Right lobe of liver (tissue), 6 donors: Measurements from ENCODE around the gene COQ4. TPM values are rescaled to one million over a fixed set of nuclear protein-coding genes. Genes with fewer than 3 reads are reported as not detected.

Experiments
- ATAC-seq, 4 donors: fragments of 200-7000 bp; cut with Tn5 transposase; one replicate each; pipeline ENCODE4 v1.9.1; 2020; ENCODE audit warnings: mild to moderate bottlenecking in 4 of 4, moderate library complexity in 4 of 4
- DNase-seq, 3 donors: peaks; one replicate each; pipeline ENCODE4 v3.0.0-alpha.2; 2020
- H3K27ac ChIP-seq, 3 donors: fragments of 200-600 bp; one replicate each; pipeline ENCODE4 v1.8.0; 2022
- H3K27me3 ChIP-seq, 2 donors: fragments of 200-600 bp; one replicate each; pipeline ENCODE4 v1.8.0; 2022
- H3K36me3 ChIP-seq, 4 donors: fragments of 200-600 bp; sonication (generic) in 1 of 4; one replicate each; pipeline versions ENCODE4 v1.5.1 to v1.8.0; 2017 to 2022; ENCODE audit warnings: control low read depth in 1 of 4
- H3K4me1 ChIP-seq, 4 donors: fragments of 200-600 bp; sonication (generic) in 1 of 4; one replicate each; pipeline versions ENCODE4 v1.5.1 to v1.8.0; 2017 to 2022; ENCODE audit warnings: control low read depth in 1 of 4
- H3K4me3 ChIP-seq, 3 donors: fragments of 200-600 bp; one replicate each; pipeline ENCODE4 v1.8.0; 2022
- H3K9me3 ChIP-seq, 4 donors: fragments of 200-600 bp; sonication (generic) in 1 of 4; one replicate each; pipeline versions ENCODE4 v1.5.1 to v1.8.0; 2017 to 2022; ENCODE audit warnings: control low read depth in 1 of 4
- POLR2A ChIP-seq: fragments of 450-650 bp; IDR thresholded peaks from one replicate; pipeline ENCODE4 v1.6.1; 2017; ENCODE audit warnings: antibody characterized with exemption, mild to moderate bottlenecking
- WGBS: methylation state at CpG from one replicate; pipeline ENCODE4 v1.1.6; 2018; ENCODE audit warnings: low coverage, low lambda C conversion rate; ENCODE audit not compliant: insufficient coverage; ENCODE audit errors: missing lambda C conversion rate; 5-methylcytosine and 5-hydroxymethylcytosine counted together
- intact Hi-C, 2 donors: fragments of 100-400 bp; cut with DNase I; formaldehyde crosslinking; loops; one replicate each; pipeline versions ENCODE4 v1.11.2 to v1.14.1; 2022
- total RNA-seq, 6 experiments: library from RNA; depleted of rRNA in 2 of 6; stranded (reverse); fragments of >200 nt in 2 of 6; fragmentation: NEBNext Ultra II Directional in 3 of 6; extraction: Animal tissue kit (Norgen Biotek cat#: 25700) in 3 of 6; gene quantifications; one replicate each; pipeline versions ENCODE4 v1.1.0 to v1.2.4, GENCODE V29; 2016 to 2023
- TF ChIP-seq, protein P1 (sequence below), 4 donors: fragments of 200-600 bp in 3 of 4; fragments of 450-650 bp in 1 of 4; IDR thresholded peaks; one replicate each; pipeline versions ENCODE4 v1.5.1 to v1.8.0; 2016 to 2022; ENCODE audit warnings: antibody characterized with exemption in 4 of 4, mild to moderate bottlenecking in 2 of 4
- donor health status: DM: no; HTN: yes; CAD: no.
- donor health status: DM: no; HTN: no; CAD: no.
- donor health status: DM: no; HTN: no; CAD: no.
- donor health status: DM: no; HTN: yes; CAD: no.
- donor health status: DM: no; HTN: yes; CAD: no.

Gene COQ4
- total RNA-seq, 6 experiments from 2014 or later = 22.3 to 67.5 (median 30.3) TPM

DNA sequence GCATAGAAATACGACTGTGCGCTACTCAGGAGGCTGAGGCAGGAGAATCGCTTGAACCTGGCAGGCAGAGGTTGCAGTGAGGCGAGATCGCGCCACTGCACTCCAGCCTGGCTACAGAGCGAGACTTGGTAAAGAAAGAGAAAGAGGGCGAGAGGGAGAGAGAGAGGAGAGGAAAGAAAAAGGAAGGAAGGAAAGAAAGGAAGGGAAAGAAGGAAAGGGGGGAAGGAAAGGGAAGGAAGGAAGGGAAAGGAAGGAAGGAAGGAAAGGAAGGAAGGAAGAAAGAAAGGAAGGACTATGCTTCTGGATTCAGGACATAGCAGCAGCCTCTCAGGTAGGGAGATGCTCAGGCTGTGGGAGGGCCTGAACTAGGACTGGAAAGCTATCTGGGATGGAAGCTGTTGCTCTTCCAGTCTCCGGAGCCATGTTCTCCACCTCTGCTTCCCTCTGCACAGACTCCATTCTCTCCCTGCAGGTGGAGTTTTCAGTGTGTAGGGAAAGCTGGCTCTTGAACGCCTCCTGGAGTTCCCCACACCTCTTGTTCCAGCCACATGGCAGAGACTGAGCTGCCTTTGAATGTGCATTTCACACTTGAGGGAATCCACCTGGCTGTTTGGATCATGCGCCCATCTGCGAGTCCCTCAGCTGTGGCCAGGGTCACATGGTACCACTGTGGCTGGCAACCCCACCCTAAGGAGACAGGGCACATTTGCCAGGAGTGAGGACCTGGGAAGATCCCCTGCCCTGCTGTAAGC is 37.4 kb upstream of the COQ4 start:
- ATAC-seq (no peak), DNase-seq (no peak)
- H3K27ac ChIP-seq = no peak overlapping the region
- no peaks in the 10 kb centered on the region for H3K4me1 ChIP-seq
- H3K27me3 ChIP-seq = no peaks in the 10 kb centered on the region
- H3K4me3 ChIP-seq = no peak overlapping the region
- 89% methylated on average over 7 of the region's 12 CpGs for WGBS
- intact Hi-C loops = no loop called here
- H3K36me3 ChIP-seq = peaks cover 0 to 10% (median 0%) of the 10 kb centered on the region in 4 donors
- H3K9me3 ChIP-seq = no peaks in the 10 kb centered on the region
- no peak for TF ChIP-seq POLR2A
- TF ChIP-seq, protein P1, sequence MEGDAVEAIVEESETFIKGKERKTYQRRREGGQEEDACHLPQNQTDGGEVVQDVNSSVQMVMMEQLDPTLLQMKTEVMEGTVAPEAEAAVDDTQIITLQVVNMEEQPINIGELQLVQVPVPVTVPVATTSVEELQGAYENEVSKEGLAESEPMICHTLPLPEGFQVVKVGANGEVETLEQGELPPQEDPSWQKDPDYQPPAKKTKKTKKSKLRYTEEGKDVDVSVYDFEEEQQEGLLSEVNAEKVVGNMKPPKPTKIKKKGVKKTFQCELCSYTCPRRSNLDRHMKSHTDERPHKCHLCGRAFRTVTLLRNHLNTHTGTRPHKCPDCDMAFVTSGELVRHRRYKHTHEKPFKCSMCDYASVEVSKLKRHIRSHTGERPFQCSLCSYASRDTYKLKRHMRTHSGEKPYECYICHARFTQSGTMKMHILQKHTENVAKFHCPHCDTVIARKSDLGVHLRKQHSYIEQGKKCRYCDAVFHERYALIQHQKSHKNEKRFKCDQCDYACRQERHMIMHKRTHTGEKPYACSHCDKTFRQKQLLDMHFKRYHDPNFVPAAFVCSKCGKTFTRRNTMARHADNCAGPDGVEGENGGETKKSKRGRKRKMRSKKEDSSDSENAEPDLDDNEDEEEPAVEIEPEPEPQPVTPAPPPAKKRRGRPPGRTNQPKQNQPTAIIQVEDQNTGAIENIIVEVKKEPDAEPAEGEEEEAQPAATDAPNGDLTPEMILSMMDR (IDR thresholded peaks at IDR 0.05) = no peak

DNA sequence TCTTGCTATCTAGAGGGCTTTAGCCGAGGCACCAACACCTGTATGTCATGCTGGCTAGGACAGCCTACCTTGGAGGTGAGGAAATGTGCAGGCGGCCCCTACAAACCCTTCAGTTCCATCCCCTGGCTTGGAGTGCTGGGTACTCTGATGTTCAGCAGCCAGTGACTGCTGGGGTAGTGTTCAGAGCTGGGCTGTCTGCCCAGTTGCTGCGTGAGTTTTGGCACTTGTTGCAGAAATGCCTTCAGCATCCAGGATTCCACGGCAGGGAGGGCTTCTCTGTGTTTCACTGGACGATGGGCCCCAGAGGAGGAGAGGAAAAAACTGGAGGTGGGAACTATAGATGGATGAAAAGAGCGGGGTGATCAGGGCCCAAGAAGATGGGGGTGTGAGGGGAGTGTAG is 36.2 kb upstream of the COQ4 start:
- no peaks in the 10 kb centered on the region for H3K27me3 ChIP-seq
- ATAC-seq (peak in 2 of 4 donors; percentile 28 to 34), DNase-seq (no peak)
- WGBS = 68% methylated on average over 4 of the region's 6 CpGs
- H3K36me3 ChIP-seq = peaks cover 0 to 10% (median 0%) of the 10 kb centered on the region in 4 donors
- H3K27ac ChIP-seq = no peak overlapping the region
- no peaks in the 10 kb centered on the region for H3K4me1 ChIP-seq
- intact Hi-C loops = no loop called here
- H3K9me3 ChIP-seq = no peaks in the 10 kb centered on the region
- H3K4me3 ChIP-seq = no peak overlapping the region
- TF ChIP-seq, protein P1 (IDR thresholded peaks at IDR 0.05) = no peak
- no peak for TF ChIP-seq POLR2A

DNA sequence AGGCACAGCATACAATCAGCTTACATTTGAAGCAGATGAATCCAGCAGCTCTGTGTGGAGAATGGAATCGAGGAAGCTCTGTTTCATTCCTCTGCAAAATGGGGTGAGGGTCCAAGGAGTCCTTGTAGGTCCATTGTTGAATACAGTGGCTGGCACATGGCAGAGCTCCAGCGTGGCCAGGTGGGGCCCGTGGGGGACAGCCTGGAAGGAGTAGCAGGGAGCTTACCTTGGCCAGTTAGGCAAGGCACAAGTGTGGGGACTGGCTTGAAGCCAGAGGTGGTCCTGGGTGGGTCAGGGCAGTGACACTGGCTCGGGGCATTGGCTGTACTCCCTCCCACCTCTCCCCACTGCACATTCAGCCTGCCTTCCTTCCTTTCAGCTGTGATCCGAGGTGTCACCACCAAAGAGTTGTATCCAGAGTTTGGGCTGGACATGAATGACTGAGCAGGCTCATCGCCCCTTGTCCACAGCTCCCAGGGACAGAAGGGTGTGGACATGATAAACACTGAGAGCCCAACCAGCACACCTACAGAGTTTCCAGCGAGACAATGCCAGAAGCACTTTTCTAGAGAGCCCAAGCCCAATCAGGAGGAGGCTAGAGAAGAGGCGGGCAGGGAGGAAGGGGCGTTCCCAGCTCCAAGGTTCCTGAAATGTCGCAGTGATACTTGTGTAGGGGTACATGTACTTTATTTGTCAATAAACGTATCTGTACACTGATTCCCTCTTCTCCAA is 34.2 kb upstream of the COQ4 start:
- H3K27me3 ChIP-seq = no peaks in the 10 kb centered on the region
- ATAC-seq (no peak), DNase-seq (no peak)
- TF ChIP-seq, protein P1 (IDR thresholded peaks at IDR 0.05) = no peak
- TF ChIP-seq POLR2A = no peak
- H3K9me3 ChIP-seq = no peaks in the 10 kb centered on the region
- 74% methylated on average over 5 of the region's 11 CpGs for WGBS
- no peak overlapping the region for H3K27ac ChIP-seq
- peaks cover 0 to 10% (median 0%) of the 10 kb centered on the region in 4 donors for H3K36me3 ChIP-seq
- no peaks in the 10 kb centered on the region for H3K4me1 ChIP-seq
- H3K4me3 ChIP-seq = no peak overlapping the region
- intact Hi-C loops = no loop called here

DNA sequence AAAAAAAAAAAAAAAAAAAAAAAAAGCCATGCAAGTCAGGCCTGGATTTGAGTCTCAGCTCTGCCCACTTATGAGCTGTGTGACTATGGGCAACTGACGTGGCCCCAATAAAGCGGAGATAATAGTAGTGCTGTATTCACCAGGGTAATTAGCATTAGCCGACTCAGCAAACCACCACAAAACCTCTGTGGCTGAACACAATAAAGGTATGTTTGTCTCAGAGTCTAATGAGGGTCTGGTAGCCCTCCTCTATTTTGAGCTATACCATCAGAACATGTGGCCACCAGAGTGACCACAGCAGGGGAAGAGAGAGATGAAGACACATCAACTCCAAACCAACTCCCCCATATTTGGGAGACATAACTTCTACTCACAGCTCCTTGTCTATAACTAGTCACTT is 30.6 kb upstream of the COQ4 start:
- Histone ChIP-seq H3K27ac (no peak overlapping the region), H3K4me3 (no peak overlapping the region), H3K9me3 (no peaks in the 10 kb centered on the region), H3K4me1 (peaks cover 0 to 20% (median 8%) of the 10 kb centered on the region in 4 donors), H3K36me3 (no peaks in the 10 kb centered on the region), H3K27me3 (no peaks in the 10 kb centered on the region)
- TF ChIP-seq, protein P1 (IDR thresholded peaks at IDR 0.05) = no peak
- no peak for TF ChIP-seq POLR2A
- DNase-seq (no peak), ATAC-seq (no peak)
- intact Hi-C loops = loop anchor here (10.0 kb wide), 1 partner anchor 53 kb away; the partner anchor contains the start of gene SLC27A4 (in 2 of the 2)
- 92% methylated on average over 2 of the region's 3 CpGs for WGBS
